Colonic mucosa (tissue), 4 donors: ENCODE results near the gene NIPAL1. TPM values are rescaled to one million over a fixed set of nuclear protein-coding genes. Genes with fewer than 3 reads are reported as not detected.
A peak's percentile ranks its signal among the peaks of the same experiment; 100 is the strongest.
"Not testable (repeated sequence)": the region's sequence is repeated elsewhere in the genome, so short reads cannot be mapped to it uniquely, and the experiment has no call there.

Experiments used
- DNase-seq: peaks from one replicate; pipeline ENCODE4 v3.0.0-alpha.2; 2020
- H3K27ac ChIP-seq: fragments of 200-600 bp; one replicate; pipeline ENCODE4 v1.8.0; 2021
- H3K27me3 ChIP-seq: fragments of 200-600 bp; one replicate; pipeline ENCODE4 v1.8.0; 2021
- H3K36me3 ChIP-seq: fragments of 200-600 bp; one replicate; pipeline ENCODE4 v1.8.0; 2021
- H3K4me1 ChIP-seq: fragments of 200-600 bp; one replicate; pipeline ENCODE4 v1.8.0; 2021; ENCODE audit warnings: mild to moderate bottlenecking
- H3K4me3 ChIP-seq: fragments of 200-600 bp; one replicate; pipeline ENCODE4 v1.8.0; 2021
- H3K9ac ChIP-seq, 2 donors: one replicate each; pipeline ENCODE4 v1.7.0; 2013; ENCODE audit warnings: control low read depth in 2 of 2, low read depth in 2 of 2, low read length in 2 of 2
- H3K9me3 ChIP-seq: fragments of 200-600 bp; one replicate; pipeline ENCODE4 v1.8.0; 2021
- CTCF ChIP-seq: fragments of 200-600 bp; IDR thresholded peaks from one replicate; pipeline ENCODE4 v1.8.0; 2022; ENCODE audit warnings: antibody characterized with exemption, mild to moderate bottlenecking
- intact Hi-C: fragments of 100-400 bp; cut with DNase I; formaldehyde crosslinking; loops from one replicate; pipeline ENCODE4 v1.14.1; 2022
- total RNA-seq, 2 donors: library from RNA; stranded (reverse); fragmentation: NEBNext Ultra II Directional in 1 of 2; extraction: Animal tissue kit (Norgen Biotek cat#: 25700) in 1 of 2; gene quantifications; one replicate each; pipeline ENCODE4 v1.2.1, GENCODE V29; 2021
- donor health status: healthy.
- donor health status: DM: no; HTN: no; CAD: no.
- donor health status: DM: no; HTN: no; CAD: no.

Gene NIPAL1
- total RNA-seq, 2 donors from 2014 or later: 38.7 to 47.9 TPM

- Histone ChIP-seq H3K27ac (no peak overlapping the region), H3K27me3 (no peaks in the 10 kb centered on the region)
- no peak for TF ChIP-seq CTCF
Observed at GRCh38 chr4:48008021-48008596, 8.5 kb upstream of the NIPAL1 start.

GRCh38 chr4:48010906-48011305 lies 5.7 kb upstream of the NIPAL1 start:
- intact Hi-C loops, H3K4me3 ChIP-seq, H3K27me3 ChIP-seq, H3K27ac ChIP-seq, H3K9ac ChIP-seq, H3K4me1 ChIP-seq, H3K9me3 ChIP-seq, DNase-seq, H3K36me3 ChIP-seq: not testable (repeated sequence)

More at GRCh38 chr4:48008021-48008596, 8.5 kb upstream of the NIPAL1 start:
- H3K4me1 ChIP-seq: no peaks in the 10 kb centered on the region
- no peak overlapping the region for H3K9ac ChIP-seq
- H3K9me3 ChIP-seq: no peaks in the 10 kb centered on the region
- no peaks in the 10 kb centered on the region for H3K36me3 ChIP-seq
- intact Hi-C loops: no loop called here
- H3K4me3 ChIP-seq: no peak overlapping the region
- no peak for DNase-seq

- H3K4me3 ChIP-seq: no peak overlapping the region
- DNase-seq: no peak
- intact Hi-C loops: no loop called here
- no peaks in the 10 kb centered on the region for H3K4me1 ChIP-seq
- TF ChIP-seq CTCF: no peak
- H3K9me3 ChIP-seq: no peaks in the 10 kb centered on the region
- no peak overlapping the region for H3K27ac ChIP-seq
- no peaks in the 10 kb centered on the region for H3K36me3 ChIP-seq
- H3K27me3 ChIP-seq: no peaks in the 10 kb centered on the region
- no peak overlapping the region for H3K9ac ChIP-seq
Observed at GRCh38 chr4:48011722-48012121, 4.8 kb upstream of the NIPAL1 start.

- H3K36me3 ChIP-seq: no peaks in the 10 kb centered on the region
- no peaks in the 10 kb centered on the region for H3K9me3 ChIP-seq
- H3K27me3 ChIP-seq: no peaks in the 10 kb centered on the region
- intact Hi-C loops: no loop called here
- no peak for TF ChIP-seq CTCF
- no peaks in the 10 kb centered on the region for H3K4me1 ChIP-seq
- H3K4me3 ChIP-seq: no peak overlapping the region
- H3K27ac ChIP-seq: no peak overlapping the region
- no peak for DNase-seq
- no peak overlapping the region for H3K9ac ChIP-seq
Observed at GRCh38 chr4:48012824-48013223, 3.7 kb upstream of the NIPAL1 start.

GRCh38 chr4:48015216-48015615 lies 1.4 kb upstream of the NIPAL1 start:
- no peak for TF ChIP-seq CTCF
- intact Hi-C loops: no loop called here
- Histone ChIP-seq H3K36me3 (no peaks in the 10 kb centered on the region), H3K4me3 (peak overlapping the region; percentile 54), H3K9me3 (no peaks in the 10 kb centered on the region), H3K27ac (peak overlapping the region; percentile 88), H3K4me1 (no peaks in the 10 kb centered on the region), H3K9ac (peak overlapping the region in 1 of 2 donors; percentile 97), H3K27me3 (no peaks in the 10 kb centered on the region)
- DNase-seq: no peak

- peak overlapping the region in 1 of 2 donors; percentile 97 for H3K9ac ChIP-seq
Observed at GRCh38 chr4:48015678-48016077, 894 bp upstream of the NIPAL1 start.

More at GRCh38 chr4:48015678-48016077, 894 bp upstream of the NIPAL1 start:
- no peaks in the 10 kb centered on the region for H3K36me3 ChIP-seq
- H3K4me1 ChIP-seq: no peaks in the 10 kb centered on the region
- no peak for DNase-seq
- no peaks in the 10 kb centered on the region for H3K9me3 ChIP-seq
- peak overlapping the region; percentile 88 for H3K27ac ChIP-seq
- peak overlapping the region; percentile 54 for H3K4me3 ChIP-seq
- H3K27me3 ChIP-seq: no peaks in the 10 kb centered on the region
- intact Hi-C loops: no loop called here
- TF ChIP-seq CTCF: no peak
